Raji (cell line): ENCODE measurements around the gene ZNF106.

Experiments
- POLR2A ChIP-seq: IDR thresholded peaks from 2 replicates; pipeline ENCODE4 v1.6.1; 2011; ENCODE audit warnings: low read depth, low read length, control low read depth; ENCODE audit not compliant: insufficient read depth

ZNF106 gene

GRCh38 chr15:42494998-42495360 is 4.0 kb upstream of the ZNF106 start:
- no peak for TF ChIP-seq POLR2A

GRCh38 chr15:42493679-42494078 is 2.7 kb upstream of the ZNF106 start:
- no peak for TF ChIP-seq POLR2A

GRCh38 chr15:42491539-42492225 is 741 bp upstream of the ZNF106 start:
- TF ChIP-seq POLR2A: no peak

GRCh38 chr15:42490291-42490670 is 660 bp downstream of the ZNF106 start:
- TF ChIP-seq POLR2A: no peak

GRCh38 chr15:42483677-42484076 is 7.3 kb downstream of the ZNF106 start:
- no peak for TF ChIP-seq POLR2A

- TF ChIP-seq POLR2A: no peak
Observed at GRCh38 chr15:42482701-42483100, 8.2 kb downstream of the ZNF106 start.

GRCh38 chr15:42474827-42475226 is 16.1 kb downstream of the ZNF106 start:
- TF ChIP-seq POLR2A: no peak

GRCh38 chr15:42471002-42471401 is 19.9 kb downstream of the ZNF106 start:
- TF ChIP-seq POLR2A: no peak

GRCh38 chr15:42465520-42466259 is 25.3 kb downstream of the ZNF106 start:
- no peak for TF ChIP-seq POLR2A

- TF ChIP-seq POLR2A: no peak
Observed at GRCh38 chr15:42461261-42461660, 29.7 kb downstream of the ZNF106 start.

- TF ChIP-seq POLR2A: peak; percentile 52; the same call in 1 of the 2 replicates
Observed at GRCh38 chr15:42457445-42458442, 33.2 kb downstream of the ZNF106 start.

- no peak for TF ChIP-seq POLR2A
Observed at GRCh38 chr15:42456971-42457370, 34.0 kb downstream of the ZNF106 start.

- TF ChIP-seq POLR2A: no peak
Observed at GRCh38 chr15:42456531-42456930, 34.4 kb downstream of the ZNF106 start.

- no peak for TF ChIP-seq POLR2A
Observed at GRCh38 chr15:42453826-42454225, 37.1 kb downstream of the ZNF106 start.

GRCh38 chr15:42450425-42450790 is 40.5 kb downstream of the ZNF106 start:
- TF ChIP-seq POLR2A: no peak
